H9 (cell line): ENCODE data around the gene KRCC1. TPM values are rescaled to one million over a fixed set of nuclear protein-coding genes. Genes with fewer than 3 reads are reported as not detected.

Source experiments
- DNase-seq: peaks from one replicate; pipeline ENCODE4 v3.0.0-alpha.2; 2017
- H2AFZ ChIP-seq: one replicate; pipeline ENCODE4 v1.6.1; 2013; ENCODE audit warnings: mild to moderate bottlenecking, low read length, control low read depth, moderate library complexity
- H2AK5ac ChIP-seq: 2 replicates; pipeline ENCODE4 v1.6.1; 2013; ENCODE audit warnings: low read length, control low read depth, mixed read lengths; ENCODE audit not compliant: insufficient read length
- H2BK120ac ChIP-seq: one replicate; pipeline ENCODE4 v1.6.1; 2013; ENCODE audit warnings: low read depth, mild to moderate bottlenecking, low read length, control low read depth, inconsistent platforms; ENCODE audit not compliant: poor library complexity, severe bottlenecking
- H2BK12ac ChIP-seq: 2 replicates; pipeline ENCODE4 v1.6.1; 2013; ENCODE audit warnings: low read length, control low read depth, mixed read lengths, low read depth; ENCODE audit not compliant: insufficient read length
- H2BK15ac ChIP-seq: 2 replicates; pipeline ENCODE4 v1.6.1; 2013; ENCODE audit warnings: low read depth, low read length, control low read depth
- H2BK20ac ChIP-seq: one replicate; pipeline ENCODE4 v1.6.1; 2013; ENCODE audit warnings: low read depth, mild to moderate bottlenecking, low read length, control low read depth, inconsistent platforms; ENCODE audit not compliant: poor library complexity, severe bottlenecking
- H2BK5ac ChIP-seq: 2 replicates; pipeline ENCODE4 v1.6.1; 2013; ENCODE audit warnings: low read length, control low read depth, mixed read lengths; ENCODE audit not compliant: insufficient read length
- H3K14ac ChIP-seq: 2 replicates; pipeline ENCODE4 v1.6.1; 2013; ENCODE audit warnings: low read length, control low read depth; ENCODE audit not compliant: insufficient read depth
- H3K18ac ChIP-seq: 2 replicates; pipeline ENCODE4 v1.6.1; 2013; ENCODE audit warnings: low read depth, mild to moderate bottlenecking, mixed read lengths, low read length, control low read depth; ENCODE audit not compliant: insufficient read length
- H3K23ac ChIP-seq: 2 replicates; pipeline ENCODE4 v1.6.1; 2013; ENCODE audit warnings: low read length, control low read depth, mixed read lengths, low read depth; ENCODE audit not compliant: insufficient read length
- H3K23me2 ChIP-seq: 2 replicates; pipeline ENCODE4 v1.6.1; 2013; ENCODE audit warnings: low read depth, mild to moderate bottlenecking, mixed read lengths, low read length, control low read depth; ENCODE audit not compliant: insufficient read length, poor library complexity, severe bottlenecking
- H3K27ac ChIP-seq: 2 replicates; pipeline ENCODE4 v1.5.1; 2013; ENCODE audit warnings: low read length, control low read depth, mixed read lengths, low read depth; ENCODE audit not compliant: insufficient read length
- H3K27me3 ChIP-seq: 2 replicates; pipeline ENCODE4 v1.6.1; 2013; ENCODE audit warnings: low read length, control low read depth, inconsistent platforms; ENCODE audit not compliant: insufficient read depth
- H3K4ac ChIP-seq: 2 replicates; pipeline ENCODE4 v1.6.1; 2013; ENCODE audit warnings: low read depth, mild to moderate bottlenecking, control low read depth, inconsistent platforms, low read length, moderate library complexity
- H3K4me1 ChIP-seq: 2 replicates; pipeline ENCODE4 v1.6.1; 2013; ENCODE audit warnings: low read length, control low read depth, inconsistent platforms; ENCODE audit not compliant: insufficient read depth
- H3K4me2 ChIP-seq: 2 replicates; pipeline ENCODE4 v1.6.1; 2013; ENCODE audit warnings: low read length, control low read depth, mixed read lengths; ENCODE audit not compliant: insufficient read length, insufficient read depth
- H3K56ac ChIP-seq: 2 replicates; pipeline ENCODE4 v1.6.1; 2013; ENCODE audit warnings: low read depth, mild to moderate bottlenecking, mixed read lengths, low read length, control low read depth; ENCODE audit not compliant: insufficient read length
- H3K79me1 ChIP-seq: 2 replicates; pipeline ENCODE4 v1.6.1; 2013; ENCODE audit warnings: low read depth, mild to moderate bottlenecking, moderate library complexity, low read length, control low read depth, inconsistent platforms; ENCODE audit not compliant: insufficient read depth, poor library complexity, severe bottlenecking
- H3K79me2 ChIP-seq: 2 replicates; pipeline ENCODE4 v1.6.1; 2013; ENCODE audit warnings: low read length, control low read depth, inconsistent platforms; ENCODE audit not compliant: insufficient read depth
- H3K9ac ChIP-seq: 2 replicates; pipeline ENCODE4 v1.6.1; 2013; ENCODE audit warnings: low read length, control low read depth, mixed read lengths; ENCODE audit not compliant: insufficient read length; ENCODE audit errors: extremely low read depth
- H3K9me3 ChIP-seq: one replicate; pipeline ENCODE4 v1.6.1; 2013; ENCODE audit warnings: low read depth, low read length, inconsistent platforms; ENCODE audit not compliant: control insufficient read depth
- H3T11ph ChIP-seq: one replicate; pipeline ENCODE4 v1.6.1; 2013; ENCODE audit warnings: mild to moderate bottlenecking, low read length, control low read depth, inconsistent platforms
- H4K20me1 ChIP-seq: one replicate; pipeline ENCODE4 v1.6.1; 2013; ENCODE audit not compliant: control insufficient read depth, insufficient read length, insufficient read depth
- H4K5ac ChIP-seq: 2 replicates; pipeline ENCODE4 v1.6.1; 2013; ENCODE audit warnings: low read depth, mild to moderate bottlenecking, mixed read lengths, low read length, control low read depth; ENCODE audit not compliant: insufficient read length
- H4K8ac ChIP-seq: replicated peaks from 2 replicates; pipeline ENCODE4 v1.6.1; 2013; ENCODE audit warnings: low read length, control low read depth, mixed read lengths, low read depth; ENCODE audit not compliant: insufficient read length
- H4K91ac ChIP-seq: 2 replicates; pipeline ENCODE4 v1.6.1; 2013; ENCODE audit warnings: low read depth, mild to moderate bottlenecking, moderate library complexity, mixed read lengths, low read length, control low read depth; ENCODE audit not compliant: insufficient read length
- H3K27ac Mint-ChIP-seq, 3 experiments: 2 replicates in 2 of 3; 3 replicates in 1 of 3; pipeline ENCODE4 v1.8.0; 2020 to 2021; ENCODE audit warnings: mixed read lengths in 3 of 3, mild to moderate bottlenecking in 1 of 3, moderate library complexity in 1 of 3
- H3K27me3 Mint-ChIP-seq: 2 replicates; pipeline ENCODE4 v1.8.0; 2021; ENCODE audit warnings: low read depth, mild to moderate bottlenecking, moderate library complexity, mixed read lengths
- H3K36me3 Mint-ChIP-seq, 3 experiments: 2 replicates in 2 of 3; 3 replicates in 1 of 3; pipeline ENCODE4 v1.8.0; 2020 to 2021; ENCODE audit warnings: low read depth in 3 of 3, mixed read lengths in 3 of 3; ENCODE audit not compliant: insufficient read depth in 1 of 3
- H3K4me1 Mint-ChIP-seq, 2 experiments: 2 replicates each; pipeline ENCODE4 v1.8.0; 2020; ENCODE audit warnings: mixed read lengths in 2 of 2
- H3K4me3 Mint-ChIP-seq, 2 experiments: 2 replicates in 1 of 2; 3 replicates in 1 of 2; pipeline ENCODE4 v1.8.0; 2020 to 2021; ENCODE audit warnings: mild to moderate bottlenecking in 2 of 2, mixed read lengths in 2 of 2, moderate library complexity in 1 of 2
- H3K9me3 Mint-ChIP-seq, 2 experiments: 2 replicates in 1 of 2; 3 replicates in 1 of 2; pipeline ENCODE4 v1.8.0; 2020; ENCODE audit warnings: mild to moderate bottlenecking in 2 of 2, mixed read lengths in 2 of 2, moderate library complexity in 1 of 2
- CTCF ChIP-seq: fragments of 200-600 bp; sonication (generic); conservative IDR thresholded peaks from 3 replicates; pipeline ENCODE4 v1.8.0; 2021; ENCODE audit warnings: antibody characterized with exemption, mild to moderate bottlenecking
- WGBS: extraction: QIAGEN DNeasy Blood & Tissue Kit; methylation state at CpG from one replicate; pipeline ENCODE4 v1.1.7; 2013; ENCODE audit warnings: missing lambda C conversion rate, low lambda C conversion rate, mixed read lengths; ENCODE audit not compliant: insufficient read length; ENCODE audit errors: extremely low coverage; 5-methylcytosine and 5-hydroxymethylcytosine counted together
- total RNA-seq: library from RNA; stranded (reverse); gene quantifications from 2 replicates; pipeline ENCODE4 v1.2.1, GENCODE V29; 2021

Gene KRCC1
- total RNA-seq, 1 experiment from 2014 or later, result 8.2 TPM

- Histone ChIP-seq H3K9ac (no peak within 1 kb of the TSS), H3K23ac (no peak within 1 kb of the TSS), H4K20me1 (no peaks in the 10 kb centered on the region), H3K18ac (no peak within 1 kb of the TSS), H2BK12ac (no peak within 1 kb of the TSS), H2BK15ac (no peak within 1 kb of the TSS), H3K4ac (no peak within 1 kb of the TSS), H3K79me1 (no peaks in the 10 kb centered on the region), H3K4me1 (no peaks in the 10 kb centered on the region), H2BK5ac (no peak within 1 kb of the TSS), H4K91ac (no peak within 1 kb of the TSS), H3T11ph (no peak within 1 kb of the TSS), H3K27me3 (no peaks in the 10 kb centered on the region), H4K8ac (no peak within 1 kb of the TSS), H3K23me2 (no peaks in the 10 kb centered on the region), H3K79me2 (no peaks in the 10 kb centered on the region), H2AFZ (no peak within 1 kb of the TSS), H3K56ac (no peak within 1 kb of the TSS), H3K9me3 (no peaks in the 10 kb centered on the region), H2BK120ac (no peak within 1 kb of the TSS), H3K4me2 (no peak within 1 kb of the TSS), H3K27ac (no peak within 1 kb of the TSS), H2AK5ac (no peak within 1 kb of the TSS), H4K5ac (no peak within 1 kb of the TSS), H2BK20ac (peak within 1 kb of the TSS; percentile 12), H3K14ac (no peak within 1 kb of the TSS)
- WGBS, result no CpG with 5 or more reads among the region's 8 CpGs
- H3K4me3 Mint-ChIP-seq, result no peak within 1 kb of the TSS
- peak within 1 kb of the TSS in 1 of 3 experiments; percentile 17; a peak in 2 of 7 replicates for H3K27ac Mint-ChIP-seq
- H3K27me3 Mint-ChIP-seq, result no peaks in the 10 kb centered on the region
- TF ChIP-seq CTCF, result no peak
- H3K36me3 Mint-ChIP-seq, result no peaks in the 10 kb centered on the region
- no peaks in the 10 kb centered on the region for H3K9me3 Mint-ChIP-seq
- peaks cover 23 to 33% of the 10 kb centered on the region in 2 experiments for H3K4me1 Mint-ChIP-seq
- DNase-seq, result no peak
Observed at GRCh38 chr2:88067598-88067997, 12.0 kb upstream of the KRCC1 start, which contains the start of gene SMYD1. Gene SMYD1, plus strand, starts transcription at chr2:88067825. Its CDS starts 40 bp downstream, at chr2:88067865.
